Parathyroid adenoma (tissue), 2 donors: ENCODE results near the gene IFI27.

ENCODE experiments used
- H2AFZ ChIP-seq: fragments of 300-600 bp; sonication (generic); one replicate; pipeline ENCODE4 v1.7.0; 2017; ENCODE audit warnings: antibody characterized with exemption, mild to moderate bottlenecking
- H3K27ac ChIP-seq: fragments of 300-600 bp; sonication (generic); one replicate; pipeline ENCODE4 v1.7.0; 2017
- H3K27me3 ChIP-seq: fragments of 300-600 bp; sonication (generic); one replicate; pipeline ENCODE4 v1.7.0; 2017; ENCODE audit warnings: low read length; ENCODE audit not compliant: control insufficient read depth, insufficient read depth
- H3K36me3 ChIP-seq: fragments of 300-600 bp; sonication (generic); one replicate; pipeline ENCODE4 v1.7.0; 2017; ENCODE audit warnings: low read length; ENCODE audit not compliant: control insufficient read depth, insufficient read depth
- H3K4me1 ChIP-seq: fragments of 300-600 bp; sonication (generic); one replicate; pipeline ENCODE4 v1.7.0; 2017; ENCODE audit warnings: control low read depth
- H3K4me2 ChIP-seq: fragments of 300-600 bp; sonication (generic); one replicate; pipeline ENCODE4 v1.7.0; 2017; ENCODE audit warnings: low read length
- H3K4me3 ChIP-seq: fragments of 300-600 bp; sonication (generic); one replicate; pipeline ENCODE4 v1.7.0; 2017; ENCODE audit warnings: low read depth, low read length
- H3K79me2 ChIP-seq: fragments of 300-600 bp; sonication (generic); one replicate; pipeline ENCODE4 v1.7.0; 2017; ENCODE audit warnings: control low read depth
- H3K9ac ChIP-seq: fragments of 300-600 bp; sonication (generic); one replicate; pipeline ENCODE4 v1.7.0; 2017; ENCODE audit warnings: mild to moderate bottlenecking
- H3K9me3 ChIP-seq: fragments of 300-600 bp; sonication (generic); one replicate; pipeline ENCODE4 v1.7.0; 2017; ENCODE audit warnings: low read length; ENCODE audit not compliant: control insufficient read depth
- CTCF ChIP-seq: fragments of 300-600 bp; sonication (generic); IDR thresholded peaks from one replicate; pipeline ENCODE4 v1.7.0; 2017; ENCODE audit warnings: antibody characterized with exemption, mild to moderate bottlenecking
- donor health status: primary hyperparathyroidism.

Gene IFI27

GRCh38 chr14:94165744-94166143 lies 55.2 kb downstream of the IFI27 start:
- no peak overlapping the region for H2AFZ ChIP-seq
- no peaks in the 10 kb centered on the region for H3K36me3 ChIP-seq
- H3K4me2 ChIP-seq, result no peak overlapping the region
- H3K79me2 ChIP-seq, result no peaks in the 10 kb centered on the region
- TF ChIP-seq CTCF, result no peak
- H3K9ac ChIP-seq, result no peak overlapping the region
- H3K4me3 ChIP-seq, result no peak overlapping the region
- H3K9me3 ChIP-seq, result no peaks in the 10 kb centered on the region
- no peaks in the 10 kb centered on the region for H3K4me1 ChIP-seq
- H3K27me3 ChIP-seq, result no peaks in the 10 kb centered on the region
- no peak overlapping the region for H3K27ac ChIP-seq
